ENCODE results near the gene TMEM120B.

Gene TMEM120B

DNA sequence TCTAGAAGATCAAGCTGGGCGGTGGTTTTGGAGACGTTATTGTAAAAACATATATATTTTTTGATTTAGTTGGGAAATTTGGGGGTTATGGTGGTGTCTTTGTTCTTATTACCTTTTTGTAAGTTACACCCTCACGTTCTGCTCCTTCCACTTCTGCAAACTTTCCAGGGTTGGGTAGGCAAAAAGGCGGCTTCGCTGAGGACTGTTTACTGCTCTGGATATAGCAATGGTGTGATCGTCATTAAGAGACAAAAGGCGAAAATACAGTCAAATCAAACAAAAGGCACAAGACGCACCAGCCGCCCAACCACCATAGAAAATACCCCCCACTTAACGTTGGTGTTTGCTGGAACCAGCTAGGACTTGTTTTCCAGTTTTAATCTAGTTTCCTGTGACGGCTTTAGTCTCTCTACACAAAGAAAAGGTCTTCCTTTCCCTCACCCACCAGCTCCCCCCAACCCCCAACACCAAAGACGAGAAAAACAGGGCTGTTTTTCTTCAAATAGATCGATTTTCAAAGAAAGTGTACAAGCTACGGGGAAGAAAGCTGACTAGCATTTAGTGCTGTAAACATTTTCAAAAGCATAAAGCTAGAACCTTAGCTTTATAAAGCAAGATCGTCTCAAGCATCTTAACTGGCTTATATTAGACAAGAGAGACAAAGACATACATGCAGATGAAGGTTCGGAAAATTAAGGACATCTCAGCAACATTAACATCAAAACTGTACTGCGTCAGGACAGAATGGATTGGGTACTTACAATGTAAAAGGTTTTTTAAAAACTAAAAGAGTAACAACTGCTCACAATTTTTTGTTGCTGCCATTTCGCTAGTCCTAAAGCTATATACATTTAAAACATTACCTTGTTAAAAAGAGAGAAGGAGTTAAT is 89.3 kb downstream of the TMEM120B start:
- CTCF ChIA-PET: interaction anchor here (0.5 to 15.1 kb wide), 10 partner anchors 7 to 1572 kb away, joined by 3 to 393 read pairs (median 3); partner anchors contain the start of gene RHOF
- TF ChIP-seq ZNF23 (tag by site-specific recombination; IDR thresholded peaks at IDR 0.05; ENCODE audit: borderline replicate concordance) (no peak), ZXDB (tag by site-specific recombination; IDR thresholded peaks at IDR 0.05) (peak; percentile 33), EGR2 (tag by site-specific recombination; IDR thresholded peaks at IDR 0.05; ENCODE audit: low read depth) (no peak), ZNF501 (tag by site-specific recombination; IDR thresholded peaks at IDR 0.05) (no peak), HIC1 (tag by site-specific recombination; IDR thresholded peaks at IDR 0.05) (no peak), ZEB2 (tag by site-specific recombination; IDR thresholded peaks at IDR 0.05) (no peak), ZFHX2 (tag by site-specific recombination; conservative IDR thresholded peaks at IDR 0.05) (no peak), ZNF658 (tag by site-specific recombination; IDR thresholded peaks at IDR 0.05) (no peak), ZNF600 (tag by site-specific recombination; IDR thresholded peaks at IDR 0.05) (peak; percentile 82), ZBTB6 (tag by site-specific recombination; IDR thresholded peaks at IDR 0.05) (no peak), ZNF391 (tag by site-specific recombination; IDR thresholded peaks at IDR 0.05; ENCODE audit: borderline replicate concordance, low read depth) (0 out of 2 replicates have a peak, but pooled peaks have one; percentile 13), ZNF555 (tag by site-specific recombination; conservative IDR thresholded peaks at IDR 0.05) (no peak), ZBTB20 (tag by site-specific recombination; IDR thresholded peaks at IDR 0.05) (no peak), INSM2 (tag by site-specific recombination; IDR thresholded peaks at IDR 0.05) (no peak), KLF10 (tag by site-specific recombination; IDR thresholded peaks at IDR 0.05) (0 out of 2 replicates have a peak, but pooled peaks have one; percentile 7), ZNF449 (tag by site-specific recombination; IDR thresholded peaks at IDR 0.05) (peak; percentile 85), ZNF623 (tag by site-specific recombination; IDR thresholded peaks at IDR 0.05) (no peak), ZNF26 (tag by site-specific recombination; IDR thresholded peaks at IDR 0.05) (no peak), ZNF214 (tag by site-specific recombination; IDR thresholded peaks at IDR 0.05; ENCODE audit: borderline replicate concordance) (no peak)
- TF ChIP-seq, protein P1, sequence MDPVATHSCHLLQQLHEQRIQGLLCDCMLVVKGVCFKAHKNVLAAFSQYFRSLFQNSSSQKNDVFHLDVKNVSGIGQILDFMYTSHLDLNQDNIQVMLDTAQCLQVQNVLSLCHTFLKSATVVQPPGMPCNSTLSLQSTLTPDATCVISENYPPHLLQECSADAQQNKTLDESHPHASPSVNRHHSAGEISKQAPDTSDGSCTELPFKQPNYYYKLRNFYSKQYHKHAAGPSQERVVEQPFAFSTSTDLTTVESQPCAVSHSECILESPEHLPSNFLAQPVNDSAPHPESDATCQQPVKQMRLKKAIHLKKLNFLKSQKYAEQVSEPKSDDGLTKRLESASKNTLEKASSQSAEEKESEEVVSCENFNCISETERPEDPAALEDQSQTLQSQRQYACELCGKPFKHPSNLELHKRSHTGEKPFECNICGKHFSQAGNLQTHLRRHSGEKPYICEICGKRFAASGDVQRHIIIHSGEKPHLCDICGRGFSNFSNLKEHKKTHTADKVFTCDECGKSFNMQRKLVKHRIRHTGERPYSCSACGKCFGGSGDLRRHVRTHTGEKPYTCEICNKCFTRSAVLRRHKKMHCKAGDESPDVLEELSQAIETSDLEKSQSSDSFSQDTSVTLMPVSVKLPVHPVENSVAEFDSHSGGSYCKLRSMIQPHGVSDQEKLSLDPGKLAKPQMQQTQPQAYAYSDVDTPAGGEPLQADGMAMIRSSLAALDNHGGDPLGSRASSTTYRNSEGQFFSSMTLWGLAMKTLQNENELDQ (tag by site-specific recombination; IDR thresholded peaks at IDR 0.05; ENCODE audit: low read depth): no peak

More for the DNA sequence above, 89.3 kb downstream of the TMEM120B start:
- POLR2A ChIA-PET: interaction anchor here (0.7 to 2.1 kb wide), 9 partner anchors 9 to 89 kb away, joined by 3 to 18 read pairs (median 4); partner anchors contain the start of genes PSMD9 and TMEM120B
- Histone ChIP-seq H3K9me3 (ENCODE audit: control insufficient read depth, insufficient read depth, low read depth, low read length) (no peaks in the 10 kb centered on the region), H3K27ac (ENCODE audit: extremely low read depth, low read depth, low read length) (peak overlapping the region; percentile 100), H3K4me1 (ENCODE audit: control insufficient read depth, insufficient read depth, low read length) (peaks cover 26% of the 10 kb centered on the region), H3K36me3 (ENCODE audit: control insufficient read depth in 2 of 2, insufficient read depth in 1 of 2, low read length in 2 of 2) (peaks cover 0 to 16% of the 10 kb centered on the region in 2 experiments; a peak in 1 of 3 replicates), H3K4me3 (ENCODE audit: low read depth, low read length) (peak overlapping the region; percentile 71)

All from HEK293 (cell line).